M059J (cell line): ENCODE measurements around the gene FLNA. TPM values are rescaled to one million over a fixed set of nuclear protein-coding genes. Genes with fewer than 3 reads are reported as not detected.
A peak's percentile ranks its signal among the peaks of the same experiment; 100 is the strongest.
"Not testable (repeated sequence)": the region's sequence is repeated elsewhere in the genome, so short reads cannot be mapped to it uniquely, and the experiment has no call there.

ENCODE experiments used
- DNase-seq: peaks from one replicate; pipeline ENCODE4 v3.0.0-alpha.2; 2012; ENCODE audit warnings: low read depth
- total RNA-seq: library from RNA; depleted of rRNA; stranded (reverse); fragments of >200 nt; shearing (Covaris generic); gene quantifications from 2 replicates; pipeline ENCODE4 v1.2.3, GENCODE V29; 2014

The FLNA gene
- total RNA-seq, 1 experiment from 2014 or later, result 2,383 TPM

DNA sequence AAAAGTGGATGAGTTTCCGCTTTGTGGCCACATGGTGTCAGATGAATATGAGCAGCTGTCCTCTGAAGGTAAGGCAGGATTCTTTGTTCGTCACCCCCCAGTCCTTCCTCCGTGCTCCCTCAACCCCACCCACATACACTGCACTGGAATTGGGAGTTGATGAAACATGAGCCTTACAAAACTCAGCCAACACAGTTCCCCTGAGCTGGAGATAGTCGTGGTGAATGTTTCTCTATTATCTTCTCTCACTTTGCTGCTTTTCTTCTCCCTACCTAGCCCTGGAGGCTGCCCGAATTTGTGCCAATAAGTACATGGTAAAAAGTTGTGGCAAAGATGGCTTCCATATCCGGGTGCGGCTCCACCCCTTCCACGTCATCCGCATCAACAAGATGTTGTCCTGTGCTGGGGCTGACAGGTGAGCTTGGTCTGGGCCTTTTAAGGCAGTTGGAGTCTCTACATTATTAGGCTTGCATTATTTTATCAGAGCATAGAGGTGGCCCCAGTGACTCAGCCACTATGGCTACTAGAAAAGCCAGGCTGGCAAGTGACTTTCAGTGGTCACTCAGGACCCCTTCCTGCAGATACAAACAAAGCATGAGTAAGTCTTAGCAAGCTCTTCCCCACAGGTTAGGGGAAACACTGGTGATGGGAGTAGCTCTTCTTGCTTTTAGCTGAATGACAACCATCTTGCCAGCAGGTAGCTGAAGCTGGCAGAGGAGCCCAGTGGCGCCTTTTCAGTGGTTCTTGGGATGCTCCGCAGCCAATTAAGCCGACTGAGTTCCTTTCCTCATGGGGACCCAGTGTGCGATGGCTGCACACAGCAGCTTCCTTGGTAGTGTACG, 25.3 kb upstream of the FLNA start:
- DNase-seq, result no peak

DNA sequence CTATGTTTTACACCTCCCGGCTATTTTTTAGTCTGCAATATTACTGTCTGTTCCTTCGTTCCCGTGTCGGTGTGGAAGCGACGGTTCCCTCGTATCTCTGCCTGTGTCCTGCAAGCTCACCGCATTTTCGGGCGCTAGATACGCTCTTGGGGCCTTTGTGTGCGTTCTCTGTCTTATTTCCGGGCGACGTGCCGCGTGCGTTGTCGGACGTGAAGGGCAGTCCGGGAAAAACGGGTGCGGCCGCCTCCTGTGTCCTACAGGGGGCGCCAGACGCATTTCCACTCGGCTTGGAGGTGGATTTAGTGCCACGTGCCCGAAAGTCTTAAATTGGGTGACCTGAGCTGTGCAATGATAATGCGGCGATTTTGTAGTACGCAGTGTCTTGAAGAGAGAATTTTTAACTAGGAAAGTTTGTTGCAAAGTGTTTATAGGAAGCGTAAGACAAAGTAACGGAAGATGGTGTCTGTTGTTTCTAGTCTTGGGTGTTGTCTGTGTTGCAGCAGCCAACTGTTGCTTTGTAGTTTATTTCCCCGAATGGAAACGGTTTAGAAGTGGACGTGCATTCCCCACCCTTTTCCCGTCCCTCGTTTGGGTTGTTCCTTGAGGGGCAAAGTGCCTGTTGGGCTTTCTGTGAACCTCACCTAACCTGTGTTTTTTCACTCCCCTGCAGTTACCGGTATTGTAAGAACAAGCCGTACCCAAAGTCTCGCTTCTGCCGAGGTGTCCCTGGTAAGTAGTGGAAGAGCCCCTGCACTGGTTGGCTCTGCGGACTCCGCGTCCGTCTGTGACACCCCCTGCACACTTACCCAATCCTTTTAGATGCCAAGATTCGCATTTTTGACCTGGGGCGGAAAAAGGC, 24.5 kb upstream of the FLNA start:
- peak; percentile 85 for DNase-seq

DNA sequence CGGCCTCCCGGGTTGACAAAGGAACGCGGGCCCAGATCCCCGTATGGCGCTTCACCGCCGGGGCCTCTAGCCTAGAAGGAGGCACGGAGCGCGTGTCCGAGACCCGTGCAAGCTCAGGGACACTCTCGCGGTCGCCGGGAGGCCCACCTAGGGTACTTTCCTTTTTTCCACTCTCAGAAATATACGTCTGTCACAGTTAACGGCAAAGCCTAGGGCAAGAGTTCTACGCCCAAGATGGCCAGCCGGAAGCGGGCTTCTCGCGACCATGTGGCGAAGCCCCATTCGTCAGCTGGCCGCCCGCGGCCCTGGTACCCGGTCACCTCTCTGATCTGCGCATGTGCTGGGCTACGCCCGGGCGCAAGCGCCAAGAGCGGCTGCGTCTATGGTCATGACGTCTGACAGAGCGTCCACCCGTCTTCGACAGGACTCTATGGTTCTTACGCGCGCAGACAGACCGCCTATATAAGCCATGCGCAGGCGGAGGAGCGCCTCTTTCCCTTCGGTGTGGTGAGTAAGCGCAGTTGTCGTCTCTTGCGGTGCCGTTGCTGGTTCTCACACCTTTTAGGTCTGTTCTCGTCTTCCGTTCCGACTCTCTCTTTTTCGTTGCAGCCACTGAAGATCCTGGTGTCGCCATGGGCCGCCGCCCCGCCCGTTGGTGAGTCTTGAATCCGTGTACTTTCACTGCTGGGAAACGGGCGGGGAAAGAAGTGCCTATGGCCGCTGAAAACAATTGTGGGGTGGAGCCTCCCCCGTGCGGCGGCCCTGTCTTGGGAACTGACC, 23.6 kb upstream of the FLNA start, which contains the start of gene RPL10:
TSS of gene RPL10 (plus strand) at position 490 of the 780 bp plus-strand sequence. CDS start at position 633, 143 bp downstream.
- DNase-seq, result peak; percentile 98

DNA sequence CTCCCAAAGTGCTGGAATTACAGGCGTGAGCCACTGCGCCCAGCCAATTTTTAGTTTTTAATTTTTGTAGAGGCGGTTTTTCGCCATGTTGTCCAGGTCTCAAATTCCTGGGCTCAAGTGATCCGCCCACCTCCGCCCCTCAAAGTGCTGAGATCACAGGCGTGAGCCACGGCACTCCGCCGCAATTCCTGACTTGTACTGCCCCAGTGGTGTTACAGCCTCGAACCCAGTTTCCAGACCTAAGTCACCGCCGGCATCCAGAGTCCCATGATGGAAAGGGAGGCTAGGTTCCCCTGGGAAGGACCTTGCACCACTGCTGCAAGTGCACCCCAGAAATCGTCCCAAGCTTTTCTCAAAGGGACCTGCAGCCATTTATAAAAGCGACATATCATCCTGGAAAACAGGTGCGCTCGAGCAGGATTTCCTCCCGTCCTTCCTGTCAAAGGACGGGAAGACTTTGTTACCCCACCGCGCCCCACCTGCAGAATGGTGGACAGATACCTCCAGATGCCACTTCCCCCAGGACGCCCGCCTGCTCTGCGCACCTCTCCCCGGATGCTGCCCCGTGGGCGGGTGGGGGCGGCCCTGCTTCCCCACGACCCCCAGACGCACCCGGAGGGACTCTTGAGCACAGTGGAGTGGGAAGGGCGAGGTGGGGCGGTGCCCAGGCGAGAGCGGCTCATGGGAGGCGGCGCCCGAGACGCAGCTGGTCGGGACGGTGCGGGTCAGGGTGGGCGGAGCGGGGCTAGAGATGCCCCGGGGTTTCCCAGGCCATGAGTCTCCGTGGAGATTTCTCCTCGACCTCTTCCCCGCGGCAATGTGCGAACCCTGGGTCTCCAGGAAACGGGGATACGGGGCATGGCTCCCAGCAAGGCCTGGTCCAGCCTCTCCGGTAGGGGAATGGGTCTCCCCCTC, 22.8 kb upstream of the FLNA start:
- DNase-seq, result peak; percentile 46

DNA sequence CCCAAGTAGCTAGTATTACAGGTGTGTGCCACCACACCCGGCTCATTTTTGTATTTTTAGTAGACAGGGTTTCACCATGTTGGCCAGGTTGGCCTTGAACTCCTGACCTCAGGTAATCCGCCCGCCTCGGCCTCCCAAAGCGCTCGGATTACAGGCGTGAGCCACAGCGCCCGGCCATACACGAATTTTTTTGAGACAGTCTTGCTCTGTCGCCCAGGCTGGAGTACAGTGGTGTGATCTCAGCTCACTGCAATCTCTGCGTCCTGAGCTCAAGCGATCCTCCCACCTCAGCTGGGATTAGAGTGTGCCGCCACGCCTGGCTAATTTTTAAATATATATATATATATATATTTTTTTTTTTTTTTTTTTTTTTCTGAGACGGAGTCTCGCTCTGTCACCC, 21.9 kb upstream of the FLNA start:
- DNase-seq, result not testable (repeated sequence)

DNA sequence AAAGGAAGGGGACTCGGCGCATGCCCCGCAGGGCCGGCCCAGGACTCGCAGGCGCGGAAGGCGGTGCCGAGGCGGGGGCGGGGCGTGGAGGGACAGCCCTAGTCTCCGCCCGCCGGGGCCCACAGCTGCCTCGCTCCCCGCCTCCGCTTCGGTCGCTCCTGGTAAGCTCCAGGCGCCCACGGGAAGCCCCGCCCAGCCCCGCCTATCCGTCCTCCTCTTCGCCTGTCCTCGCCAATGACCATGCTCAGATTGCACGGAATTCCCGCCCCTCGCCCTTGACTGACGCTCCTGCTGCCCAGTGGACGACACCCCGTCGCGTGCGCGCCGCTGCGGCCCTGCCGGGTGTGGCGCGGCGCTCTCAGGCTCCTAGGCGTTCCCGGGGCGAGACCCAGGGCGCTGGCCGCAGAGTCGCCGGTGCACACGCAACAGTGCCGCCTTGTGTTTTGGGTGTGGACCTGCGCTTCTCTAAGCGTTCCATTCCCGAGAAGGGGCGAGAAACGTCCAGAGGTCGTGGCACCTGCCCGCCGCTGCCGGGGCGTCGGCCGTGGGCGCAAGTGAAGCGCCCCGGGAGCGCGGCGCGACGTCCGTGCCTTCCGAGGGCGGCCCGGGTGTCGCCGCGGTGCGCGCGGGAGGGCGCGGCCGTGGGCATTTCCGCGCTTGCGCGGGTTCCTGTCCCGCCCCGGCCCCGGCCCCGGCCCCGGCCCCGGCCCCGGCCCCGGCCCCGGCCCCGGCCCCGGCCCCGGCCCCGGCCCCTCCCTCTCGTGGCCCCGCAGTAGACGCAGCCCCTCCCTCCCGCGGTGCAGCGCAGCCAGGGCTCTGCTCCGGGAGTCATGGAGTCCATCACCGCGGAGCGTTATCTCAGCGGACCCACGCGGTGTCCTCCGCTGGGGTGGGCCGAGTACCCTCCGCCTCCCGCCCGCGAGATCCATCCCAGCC, 15.6 kb upstream of the FLNA start:
- not testable (repeated sequence) for DNase-seq

DNA sequence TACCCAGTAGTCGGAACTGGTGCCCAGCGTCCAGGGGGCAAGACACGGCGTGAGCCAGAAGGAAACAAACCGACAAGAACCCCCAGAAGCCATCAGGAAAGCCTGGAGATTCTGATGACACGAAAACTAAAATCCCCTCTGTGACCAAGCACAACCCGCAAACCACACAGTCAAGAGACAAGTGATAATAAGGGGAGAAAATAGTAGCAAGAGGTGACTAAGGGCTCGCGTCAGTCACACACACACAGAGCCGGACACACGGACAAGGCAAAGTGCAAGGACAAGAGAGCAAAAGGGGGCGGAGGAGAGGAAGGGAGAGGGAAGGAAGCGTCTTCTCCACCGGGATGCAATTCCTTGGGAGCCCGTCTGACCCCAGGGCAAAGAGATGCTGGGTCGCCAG, 14.2 kb upstream of the FLNA start:
- not testable (repeated sequence) for DNase-seq

DNA sequence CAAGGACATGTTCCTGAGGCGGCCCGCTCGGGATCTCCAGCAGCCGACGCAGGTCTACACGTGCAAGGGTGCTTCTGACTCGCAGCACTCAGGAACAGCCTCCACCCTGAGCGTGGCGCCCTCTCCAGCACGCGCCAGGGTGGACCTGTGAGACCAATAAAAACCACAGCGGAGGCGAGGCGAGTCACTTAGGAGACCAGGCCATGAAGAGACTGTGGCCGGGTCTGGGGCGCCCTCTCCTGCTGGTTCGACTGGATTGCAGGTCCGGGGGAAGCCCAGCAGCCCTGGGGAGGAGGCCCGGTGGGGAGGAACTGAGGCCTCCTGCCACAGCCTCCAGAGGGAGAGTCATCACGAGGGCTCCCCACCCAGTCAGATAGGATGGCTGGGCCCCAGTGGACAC, 13.7 kb upstream of the FLNA start:
- DNase-seq, result not testable (repeated sequence)

DNA sequence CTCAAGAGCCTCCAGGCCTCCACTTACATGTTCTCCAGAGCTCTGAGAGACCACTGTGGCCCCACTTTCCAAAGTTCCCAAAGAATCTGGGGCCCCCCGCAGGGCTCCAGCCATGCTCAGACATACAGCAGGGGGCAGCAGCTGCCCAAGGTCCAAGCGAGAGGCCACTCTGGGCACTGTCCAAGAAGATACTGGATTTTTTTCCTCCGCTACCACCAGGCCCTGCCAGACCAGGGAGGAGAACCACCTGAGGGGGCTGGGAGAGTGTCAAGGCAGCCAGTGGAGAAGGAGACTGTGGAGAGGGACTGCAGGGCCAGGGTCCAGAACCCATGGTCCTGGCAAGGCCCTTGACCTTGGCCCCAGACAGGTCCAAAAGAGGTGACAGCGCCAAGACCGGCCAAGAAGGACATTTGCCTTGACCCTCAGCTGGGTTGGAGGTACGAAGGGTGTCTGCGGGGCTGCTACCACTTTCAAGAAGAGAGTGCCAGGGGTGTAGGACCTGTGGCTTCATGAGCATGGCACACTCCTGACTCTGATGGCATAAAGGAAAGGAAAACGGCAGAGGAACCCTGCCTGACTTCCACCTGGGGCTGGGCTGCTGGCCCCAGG, 10.0 kb upstream of the FLNA start:
- DNase-seq, result peak; percentile 49

DNA sequence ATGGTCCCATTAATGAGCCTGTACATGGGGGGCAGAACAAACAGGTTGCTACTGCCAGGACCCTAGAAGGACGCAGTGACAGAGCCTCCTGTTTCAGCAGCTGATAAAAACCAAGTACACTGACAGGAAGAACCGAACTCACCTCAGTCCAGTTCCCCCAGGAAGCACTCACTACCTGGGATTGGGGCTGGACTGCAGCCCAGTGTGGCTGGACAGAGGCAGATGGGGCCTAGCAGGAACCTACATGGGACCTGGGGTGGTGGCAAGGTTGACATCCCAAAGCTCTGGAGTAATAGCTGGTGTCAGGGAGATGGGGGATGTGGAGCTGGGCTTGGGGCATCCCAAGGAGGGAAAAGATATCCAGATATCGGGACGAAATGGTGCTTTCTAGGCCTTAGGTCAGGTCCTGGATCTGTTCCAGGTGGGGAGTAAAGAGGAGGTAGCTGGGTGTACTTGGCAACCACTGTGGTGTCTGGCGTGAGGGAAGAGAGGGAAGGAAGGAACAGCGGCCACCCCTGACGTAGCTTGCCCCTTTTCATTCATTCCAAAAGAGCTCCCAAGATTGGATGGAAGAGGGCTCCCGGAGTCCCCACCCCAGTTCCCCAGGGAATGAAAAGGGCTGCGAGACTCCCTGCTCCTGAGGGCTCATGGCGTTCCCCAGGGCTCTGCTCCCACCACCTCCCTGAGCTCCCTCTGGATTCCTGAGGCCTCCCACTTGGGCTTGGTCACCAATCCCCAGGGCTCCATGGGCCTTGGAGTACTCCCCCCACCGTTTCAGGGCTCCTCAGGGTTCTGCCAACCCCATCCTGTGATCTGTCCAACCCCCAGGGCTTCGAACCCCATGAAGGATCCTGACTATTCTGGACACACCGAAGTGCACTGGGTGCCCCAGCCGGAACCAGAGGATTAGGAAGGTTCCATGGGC, 9.2 kb upstream of the FLNA start:
- no peak for DNase-seq

DNA sequence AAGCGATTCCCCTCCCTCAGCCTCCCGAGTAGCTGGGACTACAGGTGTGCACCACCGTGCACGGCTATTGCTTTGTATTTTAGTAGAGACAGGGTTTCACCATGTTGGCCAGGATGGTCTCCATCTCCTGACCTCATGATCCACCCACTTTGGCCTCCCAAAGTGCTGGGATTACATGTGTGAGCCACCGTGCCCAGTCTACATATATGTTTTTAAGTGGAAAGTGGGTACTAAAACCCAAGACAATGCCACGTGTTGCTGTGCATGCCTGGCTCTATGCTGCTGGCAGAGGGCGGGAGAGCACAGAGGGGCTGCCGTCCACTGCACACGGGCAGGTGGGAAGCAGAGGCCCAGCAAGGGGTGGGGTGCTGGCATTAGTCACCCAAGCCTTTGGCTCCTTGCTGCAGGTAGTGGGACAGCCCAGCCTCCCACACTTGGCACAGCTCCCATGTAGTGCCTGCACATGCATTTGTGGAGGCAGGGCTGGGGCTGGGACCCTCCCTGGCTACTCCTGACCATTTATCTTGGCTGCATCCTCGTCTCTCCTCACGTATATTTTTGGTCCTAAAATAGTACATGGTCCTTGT, 8.1 kb upstream of the FLNA start:
- DNase-seq, result no peak

DNA sequence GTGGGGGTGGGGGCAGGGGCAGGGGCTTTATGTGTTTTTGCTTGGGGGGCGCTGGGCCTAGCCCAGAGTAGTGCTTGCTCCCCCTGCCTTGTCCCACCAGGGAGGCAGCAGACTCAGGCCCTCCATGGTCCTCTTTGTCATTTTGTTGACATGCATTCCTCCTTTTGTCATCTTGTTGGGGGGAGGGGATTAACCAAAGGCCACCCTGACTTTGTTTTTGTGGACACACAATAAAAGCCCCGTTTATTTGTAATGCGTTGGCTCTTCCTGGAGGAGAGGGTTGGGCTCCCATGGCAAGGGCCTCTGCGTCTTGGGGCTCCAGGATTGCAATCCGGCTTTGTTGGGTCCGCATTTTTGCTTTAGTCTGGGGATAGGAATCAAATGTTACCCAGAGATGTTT, 6.8 kb upstream of the FLNA start:
- no peak for DNase-seq

DNA sequence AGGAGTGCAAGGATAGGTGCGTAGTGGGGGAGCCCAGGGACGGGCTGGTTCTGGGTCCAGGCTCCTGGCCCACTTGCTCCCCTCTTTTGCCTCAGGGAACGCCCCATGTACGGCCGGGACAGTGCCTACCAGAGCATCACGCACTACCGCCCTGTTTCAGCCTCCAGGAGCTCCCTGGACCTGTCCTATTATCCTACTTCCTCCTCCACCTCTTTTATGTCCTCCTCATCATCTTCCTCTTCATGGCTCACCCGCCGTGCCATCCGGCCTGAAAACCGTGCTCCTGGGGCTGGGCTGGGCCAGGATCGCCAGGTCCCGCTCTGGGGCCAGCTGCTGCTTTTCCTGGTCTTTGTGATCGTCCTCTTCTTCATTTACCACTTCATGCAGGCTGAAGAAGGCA, 6.4 kb upstream of the FLNA start:
- no peak for DNase-seq

DNA sequence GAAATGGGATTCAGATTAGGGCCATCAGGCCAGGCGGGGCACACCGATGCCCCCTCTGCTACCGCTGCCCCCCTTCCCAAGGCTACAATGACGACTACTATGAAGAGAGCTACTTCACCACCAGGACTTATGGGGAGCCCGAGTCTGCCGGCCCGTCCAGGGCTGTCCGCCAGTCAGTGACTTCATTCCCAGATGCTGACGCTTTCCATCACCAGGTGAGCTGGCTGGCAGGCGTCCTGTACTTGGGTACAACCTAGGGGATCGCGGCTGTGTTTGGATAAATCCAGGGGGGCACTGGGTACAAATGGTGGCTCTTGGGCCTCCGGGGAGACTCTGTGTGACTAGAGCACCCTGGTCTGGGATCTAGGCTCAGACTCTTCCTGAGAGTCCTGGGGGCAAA, 5.7 kb upstream of the FLNA start:
- no peak for DNase-seq

DNA sequence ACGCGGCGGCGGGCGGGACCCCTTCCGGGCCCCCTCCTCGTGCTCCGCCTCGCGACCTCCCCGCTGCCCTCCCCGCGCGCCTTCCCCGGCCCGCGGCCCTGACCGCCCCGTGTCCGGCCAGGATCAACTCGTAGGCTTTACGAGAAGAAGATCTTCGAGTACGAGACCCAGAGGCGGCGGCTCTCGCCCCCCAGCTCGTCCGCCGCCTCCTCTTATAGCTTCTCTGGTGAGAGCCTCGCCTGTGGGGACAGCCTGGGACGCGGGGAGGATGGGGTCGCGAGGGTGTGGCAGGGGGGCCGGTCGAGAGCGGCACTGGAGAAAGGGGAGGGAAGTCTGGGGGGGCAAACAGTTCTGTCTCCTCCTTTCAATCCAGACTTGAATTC, 5.1 kb upstream of the FLNA start:
- DNase-seq, result no peak

DNA sequence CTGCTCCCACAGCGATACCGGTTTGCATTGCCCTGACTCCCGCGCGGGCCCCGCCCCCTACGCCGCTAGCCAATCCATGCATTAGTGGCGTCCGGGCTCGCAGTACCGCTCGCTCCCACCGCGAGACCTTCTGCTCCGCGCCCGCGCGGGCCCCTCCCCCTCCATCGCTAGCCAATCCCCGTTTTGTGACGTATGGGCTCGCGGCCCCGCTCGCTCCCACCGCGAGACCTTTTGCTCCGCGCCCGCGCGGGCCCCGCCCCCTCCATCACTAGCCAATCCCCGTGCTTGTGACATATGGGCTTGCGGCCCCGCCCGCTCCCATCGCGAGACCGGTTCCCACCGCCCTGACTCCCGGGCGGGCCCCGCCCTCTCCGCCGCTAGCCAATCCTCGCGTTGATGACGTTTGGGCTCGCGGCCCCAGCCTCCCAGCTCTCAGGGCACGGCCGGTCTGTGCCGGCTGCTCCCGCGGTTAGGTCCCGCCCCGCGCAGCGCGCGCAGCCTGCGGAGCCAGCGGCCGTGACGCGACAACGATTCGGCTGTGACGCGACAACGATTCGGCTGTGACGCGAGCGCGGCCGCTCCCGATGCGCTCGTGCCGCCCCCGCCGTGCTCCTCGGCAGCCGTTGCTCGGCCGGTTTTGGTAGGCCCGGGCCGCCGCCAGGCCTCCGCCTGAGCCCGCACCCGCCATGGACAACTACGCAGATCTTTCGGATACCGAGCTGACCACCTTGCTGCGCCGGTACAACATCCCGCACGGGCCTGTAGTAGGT, 4.5 kb upstream of the FLNA start, which contains the start of gene EMD:
TSS of gene EMD (plus strand) at position 497 of the 770 bp plus-strand sequence. CDS start at position 687, 190 bp downstream.
- DNase-seq, result peak; percentile 99
